Left ventricle myocardium inferior (tissue), 1 donor: ENCODE data around the gene INSC. TPM values are rescaled to one million over a fixed set of nuclear protein-coding genes. Genes with fewer than 3 reads are reported as not detected.

Experiments
- DNase-seq: peaks from one replicate; pipeline ENCODE4 v3.0.0-alpha.2; 2020
- H3K27ac ChIP-seq: fragments of 200-600 bp; replicated peaks from 2 replicates; pipeline ENCODE4 v1.8.0; 2021
- H3K27me3 ChIP-seq: fragments of 200-600 bp; 2 replicates; pipeline ENCODE4 v1.8.0; 2021; ENCODE audit warnings: low read depth
- H3K36me3 ChIP-seq: fragments of 200-600 bp; 2 replicates; pipeline ENCODE4 v1.8.0; 2021
- H3K4me1 ChIP-seq: fragments of 200-600 bp; 2 replicates; pipeline ENCODE4 v1.8.0; 2021
- H3K4me3 ChIP-seq: fragments of 200-600 bp; 2 replicates; pipeline ENCODE4 v1.8.0; 2021; ENCODE audit warnings: mild to moderate bottlenecking, moderate library complexity
- H3K9me3 ChIP-seq: fragments of 200-600 bp; replicated peaks from 2 replicates; pipeline ENCODE4 v1.8.0; 2021
- CTCF ChIP-seq: fragments of 200-600 bp; IDR thresholded peaks from 2 replicates; pipeline ENCODE4 v1.8.0; 2021; ENCODE audit warnings: antibody characterized with exemption, mild to moderate bottlenecking, borderline replicate concordance
- intact Hi-C: fragments of 100-400 bp; cut with micrococcal nuclease; formaldehyde crosslinking; loops from one replicate; pipeline ENCODE4 v1.11.0; 2022
- total RNA-seq: library from RNA; stranded (reverse); fragmentation: NEBNext Ultra II Directional; extraction: Animal tissue kit (Norgen Biotek cat#: 25700); gene quantifications from one replicate; pipeline ENCODE4 v1.2.1, GENCODE V29; 2021
- donor health status: DM: no; HTN: yes; CAD: no; lungs with severe emphysema.

INSC gene
- total RNA-seq, 1 donor from 2014 or later: 0.25 TPM

GRCh38 chr11:15112131-15112541 lies 2.6 kb upstream of the INSC start:
- no peak overlapping the region for H3K4me3 ChIP-seq
- H3K4me1 ChIP-seq: peaks cover 10% of the 10 kb centered on the region
- no peak for TF ChIP-seq CTCF
- intact Hi-C loops: no loop called here
- no peaks in the 10 kb centered on the region for H3K9me3 ChIP-seq
- no peak for DNase-seq
- H3K27me3 ChIP-seq: peaks cover 26% of the 10 kb centered on the region
- H3K36me3 ChIP-seq: no peaks in the 10 kb centered on the region
- no peak overlapping the region for H3K27ac ChIP-seq

DNA sequence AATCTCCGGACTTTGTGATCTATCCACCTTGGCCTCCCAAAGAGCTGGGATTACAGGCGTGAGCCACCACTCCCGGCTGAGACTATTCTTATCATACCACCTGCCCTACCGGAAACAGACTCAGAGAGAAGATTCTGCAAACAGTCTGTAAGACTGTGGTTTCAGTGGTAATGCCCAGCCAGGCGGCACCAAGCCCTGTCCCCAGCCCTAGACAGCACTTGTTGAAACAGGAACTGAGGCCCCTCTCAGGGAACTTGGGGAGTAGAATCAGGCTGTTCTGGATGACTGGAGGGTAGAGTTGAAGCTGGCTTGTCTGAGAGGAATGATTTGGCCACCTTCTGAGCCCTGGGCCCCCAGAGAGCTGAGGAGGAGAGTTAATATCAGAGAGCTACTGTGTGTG lies 1.3 kb upstream of the INSC start:
- no peak for TF ChIP-seq CTCF
- H3K9me3 ChIP-seq: no peaks in the 10 kb centered on the region
- no peaks in the 10 kb centered on the region for H3K36me3 ChIP-seq
- DNase-seq: no peak
- intact Hi-C loops: no loop called here
- H3K27ac ChIP-seq: no peak overlapping the region
- peaks cover 39% of the 10 kb centered on the region for H3K27me3 ChIP-seq
- peaks cover 10% of the 10 kb centered on the region for H3K4me1 ChIP-seq
- no peak overlapping the region for H3K4me3 ChIP-seq

- peak overlapping the region; percentile 59 for H3K4me3 ChIP-seq
- intact Hi-C loops: no loop called here
- no peaks in the 10 kb centered on the region for H3K9me3 ChIP-seq
- no peak for DNase-seq
- no peak overlapping the region for H3K27ac ChIP-seq
- H3K27me3 ChIP-seq: peaks cover 48% of the 10 kb centered on the region
- H3K36me3 ChIP-seq: no peaks in the 10 kb centered on the region
- no peak for TF ChIP-seq CTCF
- peaks cover 10% of the 10 kb centered on the region for H3K4me1 ChIP-seq
These were observed 963 bp downstream of the INSC start for GRCh38 chr11:15115686-15116085.

GRCh38 chr11:15117751-15118150 lies 3.0 kb downstream of the INSC start:
- Histone ChIP-seq H3K27me3 (peaks cover 48% of the 10 kb centered on the region), H3K9me3 (no peaks in the 10 kb centered on the region), H3K4me3 (no peak overlapping the region), H3K36me3 (no peaks in the 10 kb centered on the region), H3K4me1 (peaks cover 15% of the 10 kb centered on the region), H3K27ac (no peak overlapping the region)
- intact Hi-C loops: no loop called here
- DNase-seq: no peak
- TF ChIP-seq CTCF: no peak

GRCh38 chr11:15118431-15118830 lies 3.7 kb downstream of the INSC start:
- peaks cover 48% of the 10 kb centered on the region for H3K27me3 ChIP-seq
- intact Hi-C loops: no loop called here
- TF ChIP-seq CTCF: no peak

GRCh38 chr11:15119352-15119751 lies 4.6 kb downstream of the INSC start:
- Histone ChIP-seq H3K36me3 (no peaks in the 10 kb centered on the region), H3K4me1 (peaks cover 13% of the 10 kb centered on the region), H3K27me3 (peaks cover 46% of the 10 kb centered on the region), H3K9me3 (no peaks in the 10 kb centered on the region), H3K4me3 (no peak overlapping the region), H3K27ac (no peak overlapping the region)
- DNase-seq: no peak
- intact Hi-C loops: no loop called here
- TF ChIP-seq CTCF: no peak

More at GRCh38 chr11:15118431-15118830, 3.7 kb downstream of the INSC start:
- Histone ChIP-seq H3K4me3 (no peak overlapping the region), H3K9me3 (no peaks in the 10 kb centered on the region), H3K27ac (no peak overlapping the region), H3K4me1 (peaks cover 15% of the 10 kb centered on the region), H3K36me3 (no peaks in the 10 kb centered on the region)
- DNase-seq: no peak
